PC-3 (cell line): ENCODE data around the gene CACNA1H. TPM values are rescaled to one million over a fixed set of nuclear protein-coding genes. Genes with fewer than 3 reads are reported as not detected.

Experiments
- ATAC-seq: fragments of 200-7000 bp; cut with Tn5 transposase; 2 replicates; pipeline ENCODE4 v1.9.1; 2020; ENCODE audit warnings: mild to moderate bottlenecking, moderate library complexity
- BruUV-seq: library from RNA; stranded (reverse); fragments of 400-500 nt; replicated peaks from 2 replicates; lab custom pipeline; 2021; lab: Mats Ljungman, UMichigan
- CTCF ChIA-PET: fragments of 300-600 bp; sonication (Branson Sonifier 250); formaldehyde crosslinking; loops from one replicate; lab custom pipeline; 2022; ENCODE audit warnings: antibody characterized with exemption; lab: Charles Lee
- POLR2A ChIA-PET: fragments of 300-600 bp; sonication (Branson Sonifier 250); formaldehyde crosslinking; loops from one replicate; lab custom pipeline; 2022; ENCODE audit warnings: antibody characterized with exemption; ENCODE audit not compliant: unreplicated experiment; lab: Charles Lee
- DNase-seq: peaks from one replicate; pipeline ENCODE4 v3.0.0-alpha.2; 2015
- H2AFZ ChIP-seq: fragments of 300-600 bp; sonication (generic); 2 replicates; pipeline ENCODE4 v1.6.0; 2016; ENCODE audit warnings: antibody characterized with exemption, low read length
- H3F3A ChIP-seq: fragments of 300-600 bp; sonication (generic); one replicate; pipeline ENCODE4 v1.6.0; 2017; ENCODE audit warnings: antibody characterized with exemption, low read length, control low read depth, mild to moderate bottlenecking; ENCODE audit not compliant: unreplicated experiment
- H3K27ac ChIP-seq: fragments of 300-600 bp; sonication (generic); 2 replicates; pipeline ENCODE4 v1.5.1; 2016; ENCODE audit warnings: mild to moderate bottlenecking, low read length
- H3K27me3 ChIP-seq: fragments of 300-600 bp; sonication (generic); 2 replicates; pipeline ENCODE4 v1.6.1; 2016; ENCODE audit warnings: low read length, mixed read lengths
- H3K36me3 ChIP-seq: fragments of 300-600 bp; sonication (generic); 2 replicates; pipeline ENCODE4 v1.6.1; 2016; ENCODE audit warnings: low read depth, mixed run types, low read length, mixed read lengths
- H3K4me1 ChIP-seq: fragments of 300-600 bp; sonication (generic); 2 replicates; pipeline ENCODE4 v1.5.1; 2016; ENCODE audit warnings: low read length; ENCODE audit not compliant: insufficient read depth
- H3K4me2 ChIP-seq: fragments of 300-600 bp; sonication (generic); 2 replicates; pipeline ENCODE4 v1.6.0; 2016; ENCODE audit warnings: low read length
- H3K4me3 ChIP-seq: fragments of 300-600 bp; sonication (generic); 2 replicates; pipeline ENCODE4 v1.5.1; 2016; ENCODE audit warnings: mild to moderate bottlenecking, low read length, mixed read lengths
- H3K79me2 ChIP-seq: fragments of 300-600 bp; sonication (generic); 2 replicates; pipeline ENCODE4 v1.6.1; 2017; ENCODE audit warnings: low read length, mixed read lengths
- H3K9ac ChIP-seq: fragments of 300-600 bp; sonication (generic); 2 replicates; pipeline ENCODE4 v1.6.0; 2016; ENCODE audit warnings: mild to moderate bottlenecking, low read length
- H3K9me2 ChIP-seq: fragments of 300-600 bp; sonication (generic); replicated peaks from 2 replicates; pipeline ENCODE4 v1.6.1; 2016; ENCODE audit warnings: mixed run types, low read length, mixed read lengths
- H3K9me3 ChIP-seq: fragments of 300-600 bp; sonication (generic); 2 replicates; pipeline ENCODE4 v1.6.1; 2016; ENCODE audit warnings: low read length, mixed read lengths
- H4K20me1 ChIP-seq: fragments of 300-600 bp; sonication (generic); 2 replicates; pipeline ENCODE4 v1.6.1; 2016; ENCODE audit warnings: low read length, mixed read lengths
- EZH2 ChIP-seq: fragments of 300-600 bp; sonication (generic); IDR thresholded peaks from one replicate; pipeline ENCODE4 v1.6.1; 2017; ENCODE audit warnings: antibody characterized with exemption, mild to moderate bottlenecking, low read length; ENCODE audit not compliant: unreplicated experiment
- EZH2phosphoT487 ChIP-seq: fragments of 300-600 bp; sonication (generic); IDR thresholded peaks from 2 replicates; pipeline ENCODE4 v1.6.1; 2018; ENCODE audit warnings: mild to moderate bottlenecking, antibody characterized with exemption, low read length, borderline replicate concordance
- intact Hi-C: fragments of 100-400 bp; cut with micrococcal nuclease; formaldehyde crosslinking; loops from 2 replicates; pipeline ENCODE4 v1.9.0; 2023
- total RNA-seq: library from RNA; depleted of rRNA; stranded (reverse); fragments of >200 nt; gene quantifications from 2 replicates; pipeline ENCODE4 v1.2.3, GENCODE V29; 2014
- TF ChIP-seq, protein P1 (sequence below): fragments of 300-600 bp; sonication (generic); conservative IDR thresholded peaks from 2 replicates; pipeline ENCODE4 v1.5.1; 2017; ENCODE audit warnings: antibody characterized with exemption, low read depth, mild to moderate bottlenecking, low read length

The CACNA1H gene
- total RNA-seq, 1 experiment from 2014 or later: 4.1 TPM

DNA sequence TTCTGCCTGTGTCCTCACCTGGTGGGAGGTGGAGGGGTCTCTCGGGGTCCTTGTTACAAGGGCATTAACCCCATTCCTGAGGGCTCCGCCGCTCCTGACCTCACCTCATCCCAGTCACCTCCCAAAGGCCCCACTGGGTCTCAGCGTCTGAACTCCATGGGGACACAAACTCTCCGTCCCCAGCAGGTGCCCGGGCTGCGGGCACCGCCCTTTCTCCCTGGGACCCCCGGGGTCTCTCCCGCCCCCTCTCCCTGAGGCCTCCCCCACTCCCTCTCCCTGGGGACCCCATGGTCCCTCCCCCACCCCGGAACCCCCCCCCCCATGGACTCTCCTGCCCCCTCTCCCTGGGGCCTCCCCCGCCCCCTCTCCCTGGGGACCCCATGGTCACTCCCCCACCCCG is 24.8 kb downstream of the CACNA1H start:
- H3K9me2 ChIP-seq: no peaks in the 10 kb centered on the region
- ATAC-seq (no peak), DNase-seq (no peak)
- H3K4me3 ChIP-seq: no peak overlapping the region
- H3F3A ChIP-seq: no peaks in the 10 kb centered on the region
- no peaks in the 10 kb centered on the region for H3K79me2 ChIP-seq
- BruUV-seq: no TSS peak
- ChIA-PET POLR2A (no interaction called here), CTCF (no interaction called here)
- TF ChIP-seq EZH2: no peak
- TF ChIP-seq, protein P1, sequence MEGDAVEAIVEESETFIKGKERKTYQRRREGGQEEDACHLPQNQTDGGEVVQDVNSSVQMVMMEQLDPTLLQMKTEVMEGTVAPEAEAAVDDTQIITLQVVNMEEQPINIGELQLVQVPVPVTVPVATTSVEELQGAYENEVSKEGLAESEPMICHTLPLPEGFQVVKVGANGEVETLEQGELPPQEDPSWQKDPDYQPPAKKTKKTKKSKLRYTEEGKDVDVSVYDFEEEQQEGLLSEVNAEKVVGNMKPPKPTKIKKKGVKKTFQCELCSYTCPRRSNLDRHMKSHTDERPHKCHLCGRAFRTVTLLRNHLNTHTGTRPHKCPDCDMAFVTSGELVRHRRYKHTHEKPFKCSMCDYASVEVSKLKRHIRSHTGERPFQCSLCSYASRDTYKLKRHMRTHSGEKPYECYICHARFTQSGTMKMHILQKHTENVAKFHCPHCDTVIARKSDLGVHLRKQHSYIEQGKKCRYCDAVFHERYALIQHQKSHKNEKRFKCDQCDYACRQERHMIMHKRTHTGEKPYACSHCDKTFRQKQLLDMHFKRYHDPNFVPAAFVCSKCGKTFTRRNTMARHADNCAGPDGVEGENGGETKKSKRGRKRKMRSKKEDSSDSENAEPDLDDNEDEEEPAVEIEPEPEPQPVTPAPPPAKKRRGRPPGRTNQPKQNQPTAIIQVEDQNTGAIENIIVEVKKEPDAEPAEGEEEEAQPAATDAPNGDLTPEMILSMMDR: no peak
- TF ChIP-seq EZH2phosphoT487: no peak
- peaks cover 10% of the 10 kb centered on the region for H3K4me1 ChIP-seq
- no peak overlapping the region for H2AFZ ChIP-seq
- no peaks in the 10 kb centered on the region for H3K9me3 ChIP-seq
- H3K27me3 ChIP-seq: no peaks in the 10 kb centered on the region
- no peak overlapping the region for H3K9ac ChIP-seq
- H3K36me3 ChIP-seq: no peaks in the 10 kb centered on the region
- intact Hi-C loops: no loop called here
- no peaks in the 10 kb centered on the region for H4K20me1 ChIP-seq
- no peak overlapping the region for H3K27ac ChIP-seq
- no peak overlapping the region for H3K4me2 ChIP-seq

GRCh38 chr16:1178295-1178910 is 25.5 kb downstream of the CACNA1H start:
- Histone ChIP-seq H3K79me2 (no peaks in the 10 kb centered on the region), H2AFZ (no peak overlapping the region), H3K36me3 (no peaks in the 10 kb centered on the region), H3K4me3 (no peak overlapping the region), H3K27me3 (no peaks in the 10 kb centered on the region), H3K4me2 (no peak overlapping the region), H3K9me3 (no peaks in the 10 kb centered on the region), H4K20me1 (no peaks in the 10 kb centered on the region), H3K4me1 (peaks cover 10% of the 10 kb centered on the region), H3K9me2 (no peaks in the 10 kb centered on the region), H3K27ac (no peak overlapping the region), H3F3A (no peaks in the 10 kb centered on the region), H3K9ac (no peak overlapping the region)
- ATAC-seq: no peak
- no peak for TF ChIP-seq EZH2
- TF ChIP-seq, protein P1: no peak
- no peak for TF ChIP-seq EZH2phosphoT487
- POLR2A ChIA-PET: no interaction called here
- intact Hi-C loops: no loop called here
- no TSS peak for BruUV-seq
- CTCF ChIA-PET: no interaction called here
- DNase-seq: no peak

- intact Hi-C loops: no loop called here
- Histone ChIP-seq H3K9ac (no peak overlapping the region), H3F3A (no peaks in the 10 kb centered on the region), H3K4me3 (no peak overlapping the region), H3K36me3 (no peaks in the 10 kb centered on the region), H3K4me1 (peaks cover 10% of the 10 kb centered on the region), H3K79me2 (no peaks in the 10 kb centered on the region), H4K20me1 (no peaks in the 10 kb centered on the region), H2AFZ (no peak overlapping the region), H3K27ac (no peak overlapping the region), H3K4me2 (no peak overlapping the region), H3K9me3 (no peaks in the 10 kb centered on the region), H3K9me2 (no peaks in the 10 kb centered on the region), H3K27me3 (no peaks in the 10 kb centered on the region)
- ChIA-PET POLR2A (no interaction called here), CTCF (no interaction called here)
- TF ChIP-seq, protein P1: no peak
- TF ChIP-seq EZH2phosphoT487 (no peak), EZH2 (no peak)
- no peak for ATAC-seq
- no peak for DNase-seq
- BruUV-seq: no TSS peak
These were observed 27.9 kb downstream of the CACNA1H start for GRCh38 chr16:1180549-1181403.
